ENCODE results near the gene TEC.

DNA sequence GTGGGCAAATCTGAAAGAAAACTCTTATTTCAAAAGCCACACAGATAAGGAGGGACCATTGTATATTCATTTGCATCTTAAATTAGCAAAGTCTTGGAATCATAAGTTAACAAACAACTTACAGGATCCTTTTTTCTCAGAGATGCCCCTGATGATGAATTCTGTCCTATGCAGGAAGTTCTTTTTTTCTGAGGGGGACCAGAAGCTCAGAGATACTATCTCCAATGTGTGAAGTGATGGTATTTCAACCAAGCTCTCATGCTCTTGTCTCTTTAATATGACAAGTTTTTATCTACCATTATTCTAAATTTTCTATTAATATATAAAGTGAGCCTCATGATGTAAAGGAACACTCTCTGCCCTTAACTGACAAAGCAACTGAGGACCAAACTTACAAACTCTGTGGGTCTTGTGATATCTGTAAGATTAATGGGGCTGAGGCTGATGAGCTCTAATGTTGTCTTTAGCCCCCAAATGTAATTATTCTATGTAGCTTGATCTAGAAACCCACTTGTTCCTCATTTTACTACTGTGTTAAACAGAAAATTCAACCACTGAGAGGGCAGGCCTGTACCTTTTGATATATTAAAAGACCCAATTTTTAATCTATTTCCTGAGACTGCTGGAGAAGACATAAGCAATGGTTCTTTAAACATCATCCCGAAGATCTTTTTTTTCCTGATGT is 27.0 kb downstream of the TEC start:
- TF ChIP-seq, protein P1, sequence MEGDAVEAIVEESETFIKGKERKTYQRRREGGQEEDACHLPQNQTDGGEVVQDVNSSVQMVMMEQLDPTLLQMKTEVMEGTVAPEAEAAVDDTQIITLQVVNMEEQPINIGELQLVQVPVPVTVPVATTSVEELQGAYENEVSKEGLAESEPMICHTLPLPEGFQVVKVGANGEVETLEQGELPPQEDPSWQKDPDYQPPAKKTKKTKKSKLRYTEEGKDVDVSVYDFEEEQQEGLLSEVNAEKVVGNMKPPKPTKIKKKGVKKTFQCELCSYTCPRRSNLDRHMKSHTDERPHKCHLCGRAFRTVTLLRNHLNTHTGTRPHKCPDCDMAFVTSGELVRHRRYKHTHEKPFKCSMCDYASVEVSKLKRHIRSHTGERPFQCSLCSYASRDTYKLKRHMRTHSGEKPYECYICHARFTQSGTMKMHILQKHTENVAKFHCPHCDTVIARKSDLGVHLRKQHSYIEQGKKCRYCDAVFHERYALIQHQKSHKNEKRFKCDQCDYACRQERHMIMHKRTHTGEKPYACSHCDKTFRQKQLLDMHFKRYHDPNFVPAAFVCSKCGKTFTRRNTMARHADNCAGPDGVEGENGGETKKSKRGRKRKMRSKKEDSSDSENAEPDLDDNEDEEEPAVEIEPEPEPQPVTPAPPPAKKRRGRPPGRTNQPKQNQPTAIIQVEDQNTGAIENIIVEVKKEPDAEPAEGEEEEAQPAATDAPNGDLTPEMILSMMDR (IDR thresholded peaks at IDR 0.05) = no peak
- TF ChIP-seq POLR2A (IDR thresholded peaks at IDR 0.05) = no peak
